ENCODE data around the gene WDR5B.
"Not testable (repeated sequence)": the region's sequence is repeated elsewhere in the genome, so short reads cannot be mapped to it uniquely, and the experiment has no call there.

The WDR5B gene

GRCh38 chr3:122415762-122416654 lies at the start of gene WDR5B:
WDR5B (minus strand) TSS chr3:122416062; CDS start chr3:122415528, 534 bp downstream.
- DNase-seq, result no peak

- DNase-seq, result no peak
These were observed 48.8 kb upstream of the WDR5B start for GRCh38 chr3:122464659-122465058.

- DNase-seq, result no peak
These were observed 46.5 kb upstream of the WDR5B start for GRCh38 chr3:122462406-122462805.

- no peak for DNase-seq
These were observed 45.9 kb upstream of the WDR5B start for GRCh38 chr3:122461806-122462205.

- peak in 1 of 2 donors; percentile 52 for DNase-seq
These were observed 43.1 kb upstream of the WDR5B start for GRCh38 chr3:122458992-122459391.

GRCh38 chr3:122457706-122458105 lies 41.8 kb upstream of the WDR5B start:
- no peak for DNase-seq

- no peak for DNase-seq
These were observed 40.2 kb upstream of the WDR5B start for GRCh38 chr3:122456074-122456473.

GRCh38 chr3:122451371-122451770 lies 35.5 kb upstream of the WDR5B start:
- no peak for DNase-seq

GRCh38 chr3:122448218-122448617 lies 32.4 kb upstream of the WDR5B start:
- DNase-seq, result not testable (repeated sequence)

GRCh38 chr3:122444491-122444887 lies 28.6 kb upstream of the WDR5B start:
- DNase-seq, result not testable (repeated sequence)

GRCh38 chr3:122443762-122444490 lies 28.1 kb upstream of the WDR5B start:
- not testable (repeated sequence) for DNase-seq

- no peak for DNase-seq
These were observed 27.2 kb upstream of the WDR5B start for GRCh38 chr3:122443090-122443489.

- no peak for DNase-seq
These were observed 20.1 kb upstream of the WDR5B start for GRCh38 chr3:122435950-122436349.

GRCh38 chr3:122430371-122430770 lies 14.5 kb upstream of the WDR5B start:
- no peak for DNase-seq

GRCh38 chr3:122427857-122428471 lies 12.1 kb upstream of the WDR5B start:
- DNase-seq, result no peak

- DNase-seq, result no peak
These were observed 6.0 kb upstream of the WDR5B start for GRCh38 chr3:122421836-122422235.

- DNase-seq, result no peak
These were observed 5.2 kb upstream of the WDR5B start for GRCh38 chr3:122421101-122421500.

GRCh38 chr3:122416966-122417365 lies 1.1 kb upstream of the WDR5B start:
- DNase-seq, result no peak

GRCh38 chr3:122415104-122415744 lies 638 bp downstream of the WDR5B start:
- no peak for DNase-seq

GRCh38 chr3:122414391-122414790 lies 1.5 kb downstream of the WDR5B start:
- DNase-seq, result no peak

- DNase-seq, result no peak
These were observed 5.2 kb downstream of the WDR5B start for GRCh38 chr3:122410639-122411038.

GRCh38 chr3:122410111-122410510 lies 5.8 kb downstream of the WDR5B start:
- DNase-seq, result no peak

- no peak for DNase-seq
These were observed 6.4 kb downstream of the WDR5B start for GRCh38 chr3:122409446-122409845.
